Measurements from ENCODE around the gene DYNC1H1. TPM values are rescaled to one million over a fixed set of nuclear protein-coding genes. Genes with fewer than 3 reads are reported as not detected.

The DYNC1H1 gene
- total RNA-seq, 1 donor from 2014 or later, result 662 TPM

GRCh38 chr14:102040153-102040552 lies 75.8 kb downstream of the DYNC1H1 start:
- Mint-ChIP-seq H3K27ac (ENCODE audit: unreplicated experiment) (no peak overlapping the region), H3K27me3 (ENCODE audit: unreplicated experiment) (peaks cover 2% of the 10 kb centered on the region), H3K4me3 (ENCODE audit: unreplicated experiment) (no peak overlapping the region), H3K4me1 (ENCODE audit: unreplicated experiment) (no peaks in the 10 kb centered on the region), H3K36me3 (ENCODE audit: low read depth, unreplicated experiment) (peaks cover 62% of the 10 kb centered on the region), H3K9me3 (ENCODE audit: unreplicated experiment) (no peaks in the 10 kb centered on the region)
- DNase-seq (ENCODE audit: low spot score), result no peak
- TF ChIP-seq, protein P1, sequence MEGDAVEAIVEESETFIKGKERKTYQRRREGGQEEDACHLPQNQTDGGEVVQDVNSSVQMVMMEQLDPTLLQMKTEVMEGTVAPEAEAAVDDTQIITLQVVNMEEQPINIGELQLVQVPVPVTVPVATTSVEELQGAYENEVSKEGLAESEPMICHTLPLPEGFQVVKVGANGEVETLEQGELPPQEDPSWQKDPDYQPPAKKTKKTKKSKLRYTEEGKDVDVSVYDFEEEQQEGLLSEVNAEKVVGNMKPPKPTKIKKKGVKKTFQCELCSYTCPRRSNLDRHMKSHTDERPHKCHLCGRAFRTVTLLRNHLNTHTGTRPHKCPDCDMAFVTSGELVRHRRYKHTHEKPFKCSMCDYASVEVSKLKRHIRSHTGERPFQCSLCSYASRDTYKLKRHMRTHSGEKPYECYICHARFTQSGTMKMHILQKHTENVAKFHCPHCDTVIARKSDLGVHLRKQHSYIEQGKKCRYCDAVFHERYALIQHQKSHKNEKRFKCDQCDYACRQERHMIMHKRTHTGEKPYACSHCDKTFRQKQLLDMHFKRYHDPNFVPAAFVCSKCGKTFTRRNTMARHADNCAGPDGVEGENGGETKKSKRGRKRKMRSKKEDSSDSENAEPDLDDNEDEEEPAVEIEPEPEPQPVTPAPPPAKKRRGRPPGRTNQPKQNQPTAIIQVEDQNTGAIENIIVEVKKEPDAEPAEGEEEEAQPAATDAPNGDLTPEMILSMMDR (IDR thresholded peaks at IDR 0.05; ENCODE audit: unreplicated experiment), result no peak

GRCh38 chr14:102042699-102043098 lies 78.3 kb downstream of the DYNC1H1 start:
- peaks cover 4% of the 10 kb centered on the region for H3K27me3 Mint-ChIP-seq (ENCODE audit: unreplicated experiment)
- H3K9me3 Mint-ChIP-seq (ENCODE audit: unreplicated experiment), result no peaks in the 10 kb centered on the region
- peak overlapping the region; percentile 74 for H3K27ac Mint-ChIP-seq (ENCODE audit: unreplicated experiment)
- no peak for DNase-seq (ENCODE audit: low spot score)
- H3K4me3 Mint-ChIP-seq (ENCODE audit: unreplicated experiment), result no peak overlapping the region
- H3K36me3 Mint-ChIP-seq (ENCODE audit: low read depth, unreplicated experiment), result peaks cover 57% of the 10 kb centered on the region
- TF ChIP-seq, protein P1 (IDR thresholded peaks at IDR 0.05; ENCODE audit: unreplicated experiment), result no peak
- no peaks in the 10 kb centered on the region for H3K4me1 Mint-ChIP-seq (ENCODE audit: unreplicated experiment)

- no peak for DNase-seq (ENCODE audit: low spot score)
- Mint-ChIP-seq H3K36me3 (ENCODE audit: low read depth, unreplicated experiment) (peaks cover 53% of the 10 kb centered on the region), H3K4me1 (ENCODE audit: unreplicated experiment) (no peaks in the 10 kb centered on the region)
Observed at GRCh38 chr14:102043251-102044025, 79.1 kb downstream of the DYNC1H1 start.

DNA sequence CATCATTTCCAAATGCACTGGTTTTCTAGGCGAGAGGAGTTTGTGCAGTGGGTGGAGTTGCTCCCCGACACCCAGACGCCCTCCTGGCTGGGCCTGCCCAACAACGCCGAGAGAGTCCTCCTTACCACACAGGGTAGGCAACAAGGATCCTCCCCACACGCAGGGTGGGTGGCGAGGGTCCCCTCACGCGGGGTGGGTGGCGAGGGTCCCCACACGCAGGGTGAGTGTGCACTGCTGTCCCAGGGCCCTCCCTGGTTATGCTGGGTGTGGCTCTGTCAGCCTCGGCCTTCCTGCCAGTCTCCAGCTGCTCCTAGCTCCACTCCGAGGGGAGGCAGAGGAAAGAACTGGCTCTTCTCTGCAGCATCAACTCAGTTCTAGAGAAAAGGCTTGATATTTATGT lies 80.2 kb downstream of the DYNC1H1 start:
- Mint-ChIP-seq H3K4me3 (ENCODE audit: unreplicated experiment) (no peak overlapping the region), H3K27me3 (ENCODE audit: unreplicated experiment) (peaks cover 4% of the 10 kb centered on the region), H3K4me1 (ENCODE audit: unreplicated experiment) (no peaks in the 10 kb centered on the region), H3K27ac (ENCODE audit: unreplicated experiment) (no peak overlapping the region), H3K9me3 (ENCODE audit: unreplicated experiment) (no peaks in the 10 kb centered on the region), H3K36me3 (ENCODE audit: low read depth, unreplicated experiment) (peaks cover 50% of the 10 kb centered on the region)
- no peak for DNase-seq (ENCODE audit: low spot score)
- TF ChIP-seq, protein P1 (IDR thresholded peaks at IDR 0.05; ENCODE audit: unreplicated experiment), result no peak

More at GRCh38 chr14:102043251-102044025, 79.1 kb downstream of the DYNC1H1 start:
- H3K9me3 Mint-ChIP-seq (ENCODE audit: unreplicated experiment), result no peaks in the 10 kb centered on the region
- H3K27ac Mint-ChIP-seq (ENCODE audit: unreplicated experiment), result peak overlapping the region; percentile 48
- TF ChIP-seq, protein P1 (IDR thresholded peaks at IDR 0.05; ENCODE audit: unreplicated experiment), result no peak
- peaks cover 4% of the 10 kb centered on the region for H3K27me3 Mint-ChIP-seq (ENCODE audit: unreplicated experiment)
- no peak overlapping the region for H3K4me3 Mint-ChIP-seq (ENCODE audit: unreplicated experiment)

Data from endothelial cell (in vitro differentiated cells).